ENCODE data around the gene KLHL26. TPM values are rescaled to one million over a fixed set of nuclear protein-coding genes. Genes with fewer than 3 reads are reported as not detected.

The KLHL26 gene
- total and polyA plus RNA-seq, 2 of the 13 experiments (the other 11 are each of a cell fraction or from before 2014, with no cell fraction given) = 1.5 to 1.7 TPM

DNA sequence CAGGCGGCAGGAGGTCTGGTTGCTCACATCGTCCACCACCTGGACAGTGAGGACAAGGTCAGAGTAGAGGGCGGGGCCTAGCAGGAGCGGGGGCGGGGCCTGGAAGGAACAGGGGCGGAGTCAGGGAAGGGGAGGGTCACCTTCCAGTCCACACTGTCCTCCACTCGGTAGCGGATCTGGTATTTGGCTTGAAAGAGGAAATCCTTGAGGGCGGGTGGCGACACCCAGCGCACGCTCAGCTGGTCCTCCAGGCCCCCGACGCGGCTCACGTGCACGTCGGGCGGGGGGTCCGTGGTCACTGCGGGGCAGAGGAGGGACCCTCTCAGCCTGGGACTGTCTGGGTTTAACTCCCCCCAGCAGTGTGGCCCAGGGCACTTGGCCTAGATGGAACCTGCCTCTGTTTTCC, 40.1 kb upstream of the KLHL26 start:
- Histone ChIP-seq H3K27ac (ENCODE audit: extremely low read length, insufficient read depth, low read length) (no peak overlapping the region), H3K36me3 (replicated peaks in 1 of 2; ENCODE audit: control insufficient read depth in 1 of 2, insufficient read depth in 2 of 2, low read length in 2 of 2) (peaks cover 17 to 53% of the 10 kb centered on the region in 2 experiments; a peak in 4 of 5 replicates), H2AFZ (ENCODE audit: low read length) (no peak overlapping the region), H3K9ac (ENCODE audit: insufficient read depth, low read depth, low read length) (no peak overlapping the region), H3K27me3 (ENCODE audit: control insufficient read depth in 1 of 2, insufficient read depth in 2 of 2, low read length in 2 of 2) (no peaks in the 10 kb centered on the region), H3K4me3 (replicated peaks in 1 of 3; ENCODE audit: insufficient read depth in 1 of 3, low read depth in 2 of 3, low read length in 3 of 3) (no peak overlapping the region), H3K79me2 (ENCODE audit: insufficient read depth, low read length) (peaks cover 5% of the 10 kb centered on the region), H3K9me3 (ENCODE audit: low read length) (no peaks in the 10 kb centered on the region), H3K4me2 (ENCODE audit: low read depth, low read length) (no peak overlapping the region), H4K20me1 (ENCODE audit: insufficient read depth, low read length) (peaks cover 4% of the 10 kb centered on the region; the same call in 1 of the 2 replicates), H3K4me1 (ENCODE audit: insufficient read depth, low read length) (no peaks in the 10 kb centered on the region)
- BruUV-seq (replicated peaks) = no TSS peak
- in situ Hi-C loops (cut with HindIII; ENCODE audit: extremely low pct_ligation_motif_present, low pct_unique_long_range_greater_than_20kb) = no loop called here
- ChIA-PET CTCF (ENCODE audit: low intra/inter-chr PET ratio, low total read pairs) (no interaction called here), POLR2A (no interaction called here)
- DNase-seq (ENCODE audit: low spot score) (peak; percentile 41), FAIRE-seq (no peak), ATAC-seq (peak; percentile 65)
- TF ChIP-seq POLR2G (IDR thresholded peaks at IDR 0.05; ENCODE audit: low read depth, low read length) (0 out of 2 replicates have a peak, but pooled peaks have one; percentile 9), AGO1 (IDR thresholded peaks at IDR 0.05; ENCODE audit: low read depth, low read length, poor library complexity, severe bottlenecking) (peak; percentile 41), AGO2 (optimal IDR thresholded peaks at IDR 0.05; ENCODE audit: low read depth, low read length) (peak; percentile 76), RXRA (CRISPR knock-in tag; IDR thresholded peaks at IDR 0.05) (0 out of 2 replicates have a peak, but pooled peaks have one; percentile 11), GABPB1 (CRISPR knock-in tag; IDR thresholded peaks at IDR 0.05) (0 out of 2 replicates have a peak, but pooled peaks have one; percentile 13), ZBTB38 (CRISPR knock-in tag; IDR thresholded peaks at IDR 0.05) (peak; percentile 73; the same call in 1 of the 2 replicates), ZNF672 (CRISPR knock-in tag; IDR thresholded peaks at IDR 0.05) (no peak), RBM22 (optimal IDR thresholded peaks at IDR 0.05; ENCODE audit: low read length) (peak; percentile 57)
- TF ChIP-seq, protein P1, sequence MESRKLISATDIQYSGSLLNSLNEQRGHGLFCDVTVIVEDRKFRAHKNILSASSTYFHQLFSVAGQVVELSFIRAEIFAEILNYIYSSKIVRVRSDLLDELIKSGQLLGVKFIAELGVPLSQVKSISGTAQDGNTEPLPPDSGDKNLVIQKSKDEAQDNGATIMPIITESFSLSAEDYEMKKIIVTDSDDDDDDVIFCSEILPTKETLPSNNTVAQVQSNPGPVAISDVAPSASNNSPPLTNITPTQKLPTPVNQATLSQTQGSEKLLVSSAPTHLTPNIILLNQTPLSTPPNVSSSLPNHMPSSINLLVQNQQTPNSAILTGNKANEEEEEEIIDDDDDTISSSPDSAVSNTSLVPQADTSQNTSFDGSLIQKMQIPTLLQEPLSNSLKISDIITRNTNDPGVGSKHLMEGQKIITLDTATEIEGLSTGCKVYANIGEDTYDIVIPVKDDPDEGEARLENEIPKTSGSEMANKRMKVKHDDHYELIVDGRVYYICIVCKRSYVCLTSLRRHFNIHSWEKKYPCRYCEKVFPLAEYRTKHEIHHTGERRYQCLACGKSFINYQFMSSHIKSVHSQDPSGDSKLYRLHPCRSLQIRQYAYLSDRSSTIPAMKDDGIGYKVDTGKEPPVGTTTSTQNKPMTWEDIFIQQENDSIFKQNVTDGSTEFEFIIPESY (CRISPR knock-in tag; IDR thresholded peaks at IDR 0.05) = peak; percentile 97
- TF ChIP-seq, protein P2, sequence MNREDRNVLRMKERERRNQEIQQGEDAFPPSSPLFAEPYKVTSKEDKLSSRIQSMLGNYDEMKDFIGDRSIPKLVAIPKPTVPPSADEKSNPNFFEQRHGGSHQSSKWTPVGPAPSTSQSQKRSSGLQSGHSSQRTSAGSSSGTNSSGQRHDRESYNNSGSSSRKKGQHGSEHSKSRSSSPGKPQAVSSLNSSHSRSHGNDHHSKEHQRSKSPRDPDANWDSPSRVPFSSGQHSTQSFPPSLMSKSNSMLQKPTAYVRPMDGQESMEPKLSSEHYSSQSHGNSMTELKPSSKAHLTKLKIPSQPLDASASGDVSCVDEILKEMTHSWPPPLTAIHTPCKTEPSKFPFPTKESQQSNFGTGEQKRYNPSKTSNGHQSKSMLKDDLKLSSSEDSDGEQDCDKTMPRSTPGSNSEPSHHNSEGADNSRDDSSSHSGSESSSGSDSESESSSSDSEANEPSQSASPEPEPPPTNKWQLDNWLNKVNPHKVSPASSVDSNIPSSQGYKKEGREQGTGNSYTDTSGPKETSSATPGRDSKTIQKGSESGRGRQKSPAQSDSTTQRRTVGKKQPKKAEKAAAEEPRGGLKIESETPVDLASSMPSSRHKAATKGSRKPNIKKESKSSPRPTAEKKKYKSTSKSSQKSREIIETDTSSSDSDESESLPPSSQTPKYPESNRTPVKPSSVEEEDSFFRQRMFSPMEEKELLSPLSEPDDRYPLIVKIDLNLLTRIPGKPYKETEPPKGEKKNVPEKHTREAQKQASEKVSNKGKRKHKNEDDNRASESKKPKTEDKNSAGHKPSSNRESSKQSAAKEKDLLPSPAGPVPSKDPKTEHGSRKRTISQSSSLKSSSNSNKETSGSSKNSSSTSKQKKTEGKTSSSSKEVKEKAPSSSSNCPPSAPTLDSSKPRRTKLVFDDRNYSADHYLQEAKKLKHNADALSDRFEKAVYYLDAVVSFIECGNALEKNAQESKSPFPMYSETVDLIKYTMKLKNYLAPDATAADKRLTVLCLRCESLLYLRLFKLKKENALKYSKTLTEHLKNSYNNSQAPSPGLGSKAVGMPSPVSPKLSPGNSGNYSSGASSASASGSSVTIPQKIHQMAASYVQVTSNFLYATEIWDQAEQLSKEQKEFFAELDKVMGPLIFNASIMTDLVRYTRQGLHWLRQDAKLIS (CRISPR knock-in tag; IDR thresholded peaks at IDR 0.05) = no peak
- TF ChIP-seq, protein P3, sequence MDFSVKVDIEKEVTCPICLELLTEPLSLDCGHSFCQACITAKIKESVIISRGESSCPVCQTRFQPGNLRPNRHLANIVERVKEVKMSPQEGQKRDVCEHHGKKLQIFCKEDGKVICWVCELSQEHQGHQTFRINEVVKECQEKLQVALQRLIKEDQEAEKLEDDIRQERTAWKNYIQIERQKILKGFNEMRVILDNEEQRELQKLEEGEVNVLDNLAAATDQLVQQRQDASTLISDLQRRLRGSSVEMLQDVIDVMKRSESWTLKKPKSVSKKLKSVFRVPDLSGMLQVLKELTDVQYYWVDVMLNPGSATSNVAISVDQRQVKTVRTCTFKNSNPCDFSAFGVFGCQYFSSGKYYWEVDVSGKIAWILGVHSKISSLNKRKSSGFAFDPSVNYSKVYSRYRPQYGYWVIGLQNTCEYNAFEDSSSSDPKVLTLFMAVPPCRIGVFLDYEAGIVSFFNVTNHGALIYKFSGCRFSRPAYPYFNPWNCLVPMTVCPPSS (IDR thresholded peaks at IDR 0.05) = no peak
- intact Hi-C loops (cut with micrococcal nuclease; ENCODE audit: unreplicated experiment) = no loop called here
- WGBS (ENCODE audit: low lambda C conversion rate) = 86% methylated on average over 21 of the region's 21 CpGs
